AG20443 (cell line): ENCODE measurements around the gene FOXL1.

Experiments
- DNase-seq: peaks from one replicate; pipeline ENCODE4 v3.0.0; 2012; ENCODE audit warnings: low spot score, mixed read lengths

Gene FOXL1

GRCh38 chr16:86578061-86578599, at the start of gene FOXL1:
FOXL1 (plus strand) TSS chr16:86578549; CDS start chr16:86578724, 175 bp downstream.
- DNase-seq: no peak

- DNase-seq: no peak
Observed at GRCh38 chr16:86529160-86529559, 49.2 kb upstream of the FOXL1 start.

GRCh38 chr16:86530251-86531190, 47.8 kb upstream of the FOXL1 start:
- DNase-seq: no peak

- DNase-seq: no peak
Observed at GRCh38 chr16:86531191-86531545, 47.2 kb upstream of the FOXL1 start.

DNA sequence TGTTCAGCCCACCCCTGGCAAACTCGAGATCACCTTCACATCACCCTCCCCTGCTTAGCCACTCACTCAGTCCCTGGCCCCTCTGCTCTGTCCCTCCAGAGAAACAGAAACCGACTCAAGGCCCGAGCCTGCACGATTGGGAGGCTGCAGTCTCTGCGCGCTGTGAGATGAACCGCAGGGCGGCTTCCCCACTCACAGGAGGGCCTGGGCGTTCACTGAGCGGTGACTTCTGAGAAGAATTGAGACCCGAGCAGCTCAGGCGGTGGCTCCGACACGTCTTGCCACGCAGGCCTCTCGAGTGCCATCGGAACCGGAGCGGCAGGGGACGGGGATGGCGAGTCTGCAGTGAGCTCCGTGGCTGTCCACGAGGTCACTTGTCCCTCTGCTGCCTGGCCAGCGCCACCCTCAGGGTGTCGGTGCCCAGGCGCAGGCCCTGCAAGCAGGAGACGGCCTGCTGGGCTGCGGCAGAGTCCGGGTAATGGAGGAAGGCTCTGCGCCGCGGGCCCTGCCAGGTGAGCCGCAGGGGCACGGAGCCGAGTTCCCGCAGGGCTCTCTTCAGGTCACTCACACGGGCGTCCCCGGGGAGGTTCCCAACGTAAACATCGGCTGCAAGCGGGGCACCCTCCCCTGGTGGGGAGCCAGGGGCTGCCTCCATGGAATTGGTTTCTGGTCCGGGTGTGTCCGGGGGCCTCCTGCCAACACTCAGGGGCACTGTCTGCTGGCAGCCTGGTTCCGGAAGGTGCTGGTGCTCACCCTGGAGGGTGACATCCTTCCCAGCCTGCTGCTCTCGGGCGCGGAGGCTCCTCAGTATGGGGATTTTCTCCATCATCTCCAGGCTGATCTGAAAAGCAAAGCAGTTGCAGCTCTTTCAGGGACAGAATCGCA, 46.5 kb upstream of the FOXL1 start:
- no peak for DNase-seq

DNA sequence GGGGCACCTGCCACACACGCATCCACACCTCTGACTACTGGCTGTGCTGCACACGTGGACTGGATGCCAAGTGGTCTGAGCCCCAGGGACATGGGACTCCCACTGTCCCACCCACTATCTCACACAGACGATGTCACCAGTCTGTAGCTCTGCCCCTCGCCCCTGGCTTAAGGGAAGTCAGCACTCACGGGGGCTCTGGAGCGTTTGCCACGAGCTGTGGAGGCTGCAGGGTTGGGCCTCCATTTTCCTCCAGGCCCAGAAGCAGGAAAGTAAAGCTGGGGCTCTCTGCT, 45.9 kb upstream of the FOXL1 start:
- no peak for DNase-seq

GRCh38 chr16:86533076-86533475, 45.3 kb upstream of the FOXL1 start:
- no peak for DNase-seq

DNA sequence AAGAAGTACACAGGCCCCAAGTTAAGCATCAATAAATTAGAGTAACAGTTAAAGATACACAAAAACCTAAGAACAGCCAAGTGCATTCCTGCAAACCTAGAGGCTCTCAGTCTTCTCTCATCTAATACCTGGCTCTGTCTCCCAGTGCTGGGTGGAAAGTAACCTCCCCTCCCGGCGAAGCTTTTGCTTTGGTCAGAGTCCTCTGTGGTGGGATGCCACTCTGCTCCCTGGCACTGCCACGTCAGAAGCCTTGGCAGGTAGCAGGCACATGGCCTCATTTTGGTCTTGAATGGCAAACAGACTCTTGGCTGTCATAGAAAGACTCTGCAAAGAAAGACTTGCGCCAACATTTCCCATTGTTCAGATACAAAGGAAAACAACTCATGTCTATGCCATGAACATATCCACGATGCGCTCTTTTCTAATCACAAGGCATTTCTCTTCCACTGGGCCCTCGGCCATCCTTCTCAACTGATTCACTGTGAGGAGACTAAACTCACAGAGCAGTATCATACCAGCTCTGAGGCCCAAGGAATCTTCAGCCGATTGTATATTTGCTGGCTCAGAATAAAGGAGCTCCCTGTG, 44.5 kb upstream of the FOXL1 start:
- no peak for DNase-seq

DNA sequence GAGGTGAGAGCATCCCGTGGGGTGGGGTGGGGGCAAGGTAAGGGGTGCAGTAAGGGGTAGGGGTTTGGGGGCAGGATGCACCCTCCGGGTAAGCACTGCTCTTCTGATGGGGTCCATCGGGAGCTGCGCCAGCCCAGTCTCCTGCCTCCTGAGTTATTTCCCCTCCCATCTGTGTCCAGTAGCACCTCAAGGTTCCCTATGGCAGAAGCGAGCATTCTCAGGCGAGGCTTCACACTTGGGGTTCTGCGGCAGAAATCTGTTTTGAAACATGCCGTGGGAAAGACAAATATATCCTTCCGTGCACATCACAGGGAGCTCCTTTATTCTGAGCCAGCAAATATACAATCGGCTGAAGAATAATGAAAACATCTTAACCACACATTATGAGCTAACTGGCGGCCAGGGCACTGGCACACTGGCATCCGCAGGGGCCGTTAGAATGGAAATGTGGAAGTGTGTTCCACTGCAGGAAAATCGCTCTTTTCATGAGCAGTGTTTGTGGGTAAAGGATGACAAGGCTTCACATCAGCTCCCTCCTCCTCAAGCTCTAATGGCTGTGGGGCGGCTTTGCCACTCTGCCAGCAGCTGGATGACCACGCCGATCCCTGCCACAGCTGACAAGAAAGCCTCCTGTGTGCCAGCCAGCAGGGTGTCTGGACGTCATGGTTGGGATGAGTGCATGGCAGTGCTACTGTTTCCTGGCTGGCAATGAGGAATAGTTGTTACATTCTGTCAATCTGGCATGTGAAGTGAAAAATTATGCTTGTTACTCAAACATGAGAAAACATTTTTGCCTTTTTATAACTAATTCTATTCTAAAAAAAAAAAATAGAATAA, 43.4 kb upstream of the FOXL1 start:
- no peak for DNase-seq

DNA sequence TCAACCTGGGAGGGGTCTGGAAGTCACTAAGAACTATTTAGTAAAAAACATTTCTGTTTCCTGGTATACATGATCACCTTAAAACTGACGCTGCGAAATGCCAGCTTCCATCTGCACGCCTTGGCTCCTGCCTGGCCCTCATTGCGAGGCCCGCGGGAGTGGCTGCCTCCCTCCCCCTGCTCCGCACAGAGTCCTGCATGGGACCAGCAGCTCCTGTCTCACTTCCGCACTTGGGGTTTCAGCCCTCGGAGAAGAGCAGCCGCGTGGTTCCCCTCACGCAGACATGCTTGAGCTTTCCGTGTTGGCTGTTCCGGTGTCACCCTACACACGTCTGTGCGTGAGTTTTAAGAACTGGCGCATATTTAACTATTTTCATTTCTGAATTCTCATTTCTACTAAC, 41.7 kb upstream of the FOXL1 start:
- no peak for DNase-seq

DNA sequence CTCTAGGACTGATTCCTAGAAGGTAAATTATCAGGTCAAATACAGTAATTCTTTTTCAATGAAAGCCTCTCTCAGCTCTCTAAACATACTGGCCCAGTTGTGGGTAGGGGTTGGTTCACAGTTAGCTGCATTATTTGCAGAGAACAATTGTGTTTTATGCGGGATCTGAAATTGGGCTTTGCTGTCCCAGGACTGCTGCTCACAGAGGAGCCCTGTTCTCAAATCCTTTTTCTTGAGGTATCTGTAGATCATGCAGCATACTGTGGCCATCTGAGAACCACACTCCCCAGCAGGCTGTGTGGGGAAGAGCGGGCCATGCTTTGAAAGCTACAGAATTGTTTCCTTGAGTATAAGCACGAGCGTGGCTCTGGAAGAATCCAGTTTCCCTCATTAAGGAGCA, 40.9 kb upstream of the FOXL1 start:
- no peak for DNase-seq

DNA sequence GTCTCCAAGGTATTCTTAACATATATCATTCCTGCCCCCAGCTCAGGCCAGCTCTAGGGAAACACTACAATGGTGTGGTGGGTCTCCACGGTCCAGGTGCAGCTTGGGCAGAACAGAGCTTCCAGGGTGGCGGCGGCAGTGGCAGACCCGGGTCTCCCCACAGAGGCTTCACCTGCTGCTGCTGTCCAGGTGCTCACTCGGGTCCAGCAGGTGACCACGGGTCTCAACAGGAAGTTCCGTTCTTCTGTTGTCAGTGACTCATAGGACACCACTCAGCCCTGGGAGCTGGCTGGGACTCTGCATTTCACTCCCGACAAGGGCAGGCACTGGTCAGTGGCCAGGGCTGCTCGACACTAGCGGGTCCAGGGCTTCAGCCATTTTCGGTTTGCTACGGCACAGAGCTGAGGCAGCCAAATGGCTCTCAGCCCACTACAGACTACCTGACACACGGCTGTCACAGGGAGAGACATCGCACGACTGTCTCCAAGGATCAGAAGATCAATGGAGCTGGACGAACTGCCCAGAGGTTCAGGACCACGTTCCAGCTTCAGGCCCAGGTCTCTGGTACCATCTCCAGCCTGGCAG, 40.1 kb upstream of the FOXL1 start:
- no peak for DNase-seq

DNA sequence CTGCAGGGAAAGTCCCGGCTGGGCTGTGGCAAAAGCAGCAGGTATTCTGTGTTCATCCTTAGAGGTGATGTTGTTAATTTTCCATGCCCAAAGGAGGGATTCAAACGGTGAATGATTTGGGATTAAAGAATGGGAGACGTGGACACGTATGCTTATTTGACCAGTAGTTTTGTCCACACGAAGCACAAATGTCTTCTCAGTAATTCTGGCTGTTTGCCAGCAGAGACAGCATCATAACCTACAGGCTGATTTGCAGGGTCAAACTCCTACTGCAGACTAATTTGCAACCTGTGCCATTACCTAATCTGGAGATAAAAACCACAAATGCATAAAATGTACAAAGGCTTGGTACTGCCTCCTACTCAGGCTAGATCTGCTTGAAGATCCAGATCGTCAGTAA, 37.5 kb upstream of the FOXL1 start:
- DNase-seq: no peak

- no peak for DNase-seq
Observed at GRCh38 chr16:86541560-86541959, 36.8 kb upstream of the FOXL1 start.

- DNase-seq: no peak
Observed at GRCh38 chr16:86542756-86543750, 35.3 kb upstream of the FOXL1 start.

GRCh38 chr16:86545481-86545880, 32.9 kb upstream of the FOXL1 start:
- no peak for DNase-seq

DNA sequence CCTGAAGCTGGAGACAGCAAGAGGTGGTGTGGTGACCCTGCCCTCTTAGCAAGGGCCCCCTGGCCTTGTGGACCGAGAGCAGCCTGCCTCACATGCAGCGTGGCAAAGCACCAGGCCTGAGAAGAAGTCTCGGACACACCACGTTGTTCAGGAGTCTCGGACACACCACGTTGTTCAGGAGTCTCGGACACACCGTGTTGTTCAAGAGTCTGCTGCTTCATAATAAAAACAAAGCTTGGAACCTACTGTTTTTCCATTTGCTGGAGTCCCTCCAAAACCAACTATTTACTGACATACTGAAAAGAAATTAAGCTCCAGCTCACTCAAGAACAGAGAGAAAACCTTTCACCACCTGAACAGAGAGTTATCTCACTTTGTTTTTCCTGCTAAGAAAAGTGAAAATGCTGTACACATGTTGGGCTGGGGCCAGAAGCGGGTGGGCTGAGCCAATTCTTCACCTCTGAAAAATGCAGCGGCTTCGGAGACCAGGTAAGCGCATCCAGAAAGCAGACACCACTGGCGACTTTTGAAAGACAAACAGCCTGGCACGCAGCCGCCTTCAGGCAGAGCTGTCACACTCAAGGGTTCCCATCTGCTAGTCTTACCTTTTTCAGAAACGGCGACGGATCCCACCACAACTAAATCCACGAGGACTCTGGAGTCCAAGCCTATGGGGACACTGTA, 32.3 kb upstream of the FOXL1 start:
- no peak for DNase-seq

- no peak for DNase-seq
Observed at GRCh38 chr16:86546638-86547013, 31.7 kb upstream of the FOXL1 start.

GRCh38 chr16:86547286-86547685, 31.1 kb upstream of the FOXL1 start:
- DNase-seq: no peak
